Upper lobe of left lung (tissue), 4 donors: Measurements from ENCODE around the gene FASTK.

ENCODE experiments used
- POLR2AphosphoS5 ChIP-seq, 2 donors: sonication (generic); formaldehyde crosslinking; IDR thresholded peaks; one replicate each; pipeline ENCODE4 v1.5.1; 2017; ENCODE audit warnings: antibody characterized with exemption in 2 of 2
- TF ChIP-seq, protein P1 (sequence below), 6 experiments: fragments of 450-650 bp in 4 of 6; fragments of 200-600 bp in 2 of 6; sonication (generic) in 2 of 6; IDR thresholded peaks; one replicate each; pipeline ENCODE4 v1.5.1; 2016 to 2019; ENCODE audit warnings: antibody characterized with exemption in 6 of 6

DNA sequence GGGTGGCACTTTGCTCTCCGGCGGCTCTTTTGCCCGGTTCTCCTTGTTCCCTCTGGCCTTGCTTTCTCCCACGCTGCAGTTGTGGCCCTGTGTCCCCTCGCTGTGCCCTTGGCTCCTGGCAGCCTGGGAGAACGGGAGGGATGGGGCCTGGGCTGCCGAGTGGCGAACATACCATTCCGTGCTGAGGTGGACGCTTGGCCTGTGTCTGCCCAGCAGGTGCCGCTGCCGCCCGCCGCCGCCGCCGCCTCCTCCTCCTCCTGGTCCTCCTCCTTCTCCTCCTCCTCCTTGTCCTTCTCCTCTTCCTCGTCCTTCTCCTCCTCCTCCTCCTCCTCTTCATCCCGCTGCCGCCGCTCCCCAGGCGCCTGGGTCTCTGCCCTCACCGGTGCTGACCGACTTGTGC, 41.7 kb upstream of the FASTK start:
- TF ChIP-seq, protein P1, sequence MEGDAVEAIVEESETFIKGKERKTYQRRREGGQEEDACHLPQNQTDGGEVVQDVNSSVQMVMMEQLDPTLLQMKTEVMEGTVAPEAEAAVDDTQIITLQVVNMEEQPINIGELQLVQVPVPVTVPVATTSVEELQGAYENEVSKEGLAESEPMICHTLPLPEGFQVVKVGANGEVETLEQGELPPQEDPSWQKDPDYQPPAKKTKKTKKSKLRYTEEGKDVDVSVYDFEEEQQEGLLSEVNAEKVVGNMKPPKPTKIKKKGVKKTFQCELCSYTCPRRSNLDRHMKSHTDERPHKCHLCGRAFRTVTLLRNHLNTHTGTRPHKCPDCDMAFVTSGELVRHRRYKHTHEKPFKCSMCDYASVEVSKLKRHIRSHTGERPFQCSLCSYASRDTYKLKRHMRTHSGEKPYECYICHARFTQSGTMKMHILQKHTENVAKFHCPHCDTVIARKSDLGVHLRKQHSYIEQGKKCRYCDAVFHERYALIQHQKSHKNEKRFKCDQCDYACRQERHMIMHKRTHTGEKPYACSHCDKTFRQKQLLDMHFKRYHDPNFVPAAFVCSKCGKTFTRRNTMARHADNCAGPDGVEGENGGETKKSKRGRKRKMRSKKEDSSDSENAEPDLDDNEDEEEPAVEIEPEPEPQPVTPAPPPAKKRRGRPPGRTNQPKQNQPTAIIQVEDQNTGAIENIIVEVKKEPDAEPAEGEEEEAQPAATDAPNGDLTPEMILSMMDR (IDR thresholded peaks at IDR 0.05): no peak
- no peak for TF ChIP-seq POLR2AphosphoS5 (IDR thresholded peaks at IDR 0.05)
